DMS53 treated with DMSO at 0.1 percent for 48 hours (cell line): ENCODE measurements around the gene RPRD2.
"Not testable (repeated sequence)": the region's sequence is repeated elsewhere in the genome, so short reads cannot be mapped to it uniquely, and the experiment has no call there.

Experiments used
- DNase-seq: peaks from one replicate; lab custom pipeline; 2025; ENCODE audit not compliant: unreplicated experiment; lab: John Stamatoyannopoulos, UW

Gene RPRD2

DNA sequence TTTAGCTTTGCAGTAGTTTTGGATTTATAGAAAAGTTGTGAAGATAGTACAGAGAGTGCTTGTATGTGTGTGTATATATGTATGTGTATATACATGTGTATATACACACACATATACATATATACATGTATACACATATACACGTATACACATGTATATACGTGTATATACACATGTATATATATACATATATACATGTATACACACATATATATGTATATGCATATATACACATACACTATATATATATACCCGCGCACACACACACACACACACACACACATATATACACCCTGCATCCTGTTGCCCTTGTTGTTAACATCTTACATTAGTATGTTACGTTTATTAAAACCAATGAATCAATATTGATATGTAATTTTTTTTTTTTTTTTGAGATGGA is 24.3 kb downstream of the RPRD2 start:
- no peak for DNase-seq

- DNase-seq = no peak
Measured at GRCh38 chr1:150389650-150390049, 25.7 kb downstream of the RPRD2 start.

GRCh38 chr1:150392627-150393026 is 28.7 kb downstream of the RPRD2 start:
- DNase-seq = no peak

GRCh38 chr1:150395115-150395514 is 31.2 kb downstream of the RPRD2 start:
- DNase-seq = not testable (repeated sequence)

DNA sequence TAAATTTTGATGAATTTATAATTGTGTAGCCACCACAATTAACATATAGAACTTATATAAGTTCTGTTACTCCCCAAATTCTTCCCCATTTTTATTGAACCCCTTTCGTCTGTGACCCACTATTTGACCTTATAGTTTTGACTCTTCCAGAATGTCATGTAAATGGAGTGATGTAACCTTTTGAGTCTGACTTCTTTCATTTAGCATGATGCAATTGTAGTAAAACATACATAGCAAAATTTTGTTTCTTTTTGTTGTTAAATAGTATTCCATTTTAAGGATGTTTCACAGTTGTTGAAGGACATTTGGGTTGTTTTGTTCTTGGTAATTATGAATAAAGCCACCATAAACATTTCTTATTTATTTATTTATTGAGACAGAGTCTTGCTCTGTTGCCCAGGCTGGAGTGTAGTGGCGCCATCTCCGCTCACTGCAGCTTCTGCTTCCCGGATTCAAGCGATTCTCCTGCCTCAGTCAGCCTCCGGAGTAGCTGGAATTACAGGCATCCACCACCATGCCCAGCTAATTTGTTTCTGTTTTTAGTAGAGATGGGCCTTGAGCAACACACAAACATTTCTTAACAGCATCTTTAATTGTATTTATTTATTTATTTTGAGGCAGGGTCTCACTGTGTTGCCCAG is 33.6 kb downstream of the RPRD2 start:
- no peak for DNase-seq

GRCh38 chr1:150404465-150404864 is 40.5 kb downstream of the RPRD2 start:
- DNase-seq = no peak

GRCh38 chr1:150405660-150406059 is 41.7 kb downstream of the RPRD2 start:
- DNase-seq = no peak

- no peak for DNase-seq
Measured at GRCh38 chr1:150406483-150406882, 42.5 kb downstream of the RPRD2 start.

DNA sequence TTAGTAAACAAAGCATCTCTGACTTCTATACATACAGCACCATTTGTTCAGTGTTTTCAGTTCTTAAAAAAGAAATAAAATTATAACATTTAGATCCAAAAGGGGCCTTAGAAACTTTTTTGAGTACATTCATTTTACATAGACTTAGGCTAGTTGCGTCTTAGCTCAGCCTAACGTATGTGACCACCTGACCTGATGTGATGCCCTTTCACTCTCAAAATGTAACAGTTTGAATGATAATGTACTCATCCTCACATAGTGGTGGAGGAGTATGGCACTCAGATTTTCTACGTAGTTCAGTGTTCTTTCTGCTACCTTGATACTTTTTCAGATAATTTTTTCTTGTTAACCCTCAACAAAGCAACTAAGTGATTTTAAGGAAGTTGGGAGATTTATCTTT is 43.4 kb downstream of the RPRD2 start:
- DNase-seq = no peak

GRCh38 chr1:150408800-150409199 is 44.9 kb downstream of the RPRD2 start:
- no peak for DNase-seq

- no peak for DNase-seq
Measured at GRCh38 chr1:150409504-150410362, 45.8 kb downstream of the RPRD2 start.

DNA sequence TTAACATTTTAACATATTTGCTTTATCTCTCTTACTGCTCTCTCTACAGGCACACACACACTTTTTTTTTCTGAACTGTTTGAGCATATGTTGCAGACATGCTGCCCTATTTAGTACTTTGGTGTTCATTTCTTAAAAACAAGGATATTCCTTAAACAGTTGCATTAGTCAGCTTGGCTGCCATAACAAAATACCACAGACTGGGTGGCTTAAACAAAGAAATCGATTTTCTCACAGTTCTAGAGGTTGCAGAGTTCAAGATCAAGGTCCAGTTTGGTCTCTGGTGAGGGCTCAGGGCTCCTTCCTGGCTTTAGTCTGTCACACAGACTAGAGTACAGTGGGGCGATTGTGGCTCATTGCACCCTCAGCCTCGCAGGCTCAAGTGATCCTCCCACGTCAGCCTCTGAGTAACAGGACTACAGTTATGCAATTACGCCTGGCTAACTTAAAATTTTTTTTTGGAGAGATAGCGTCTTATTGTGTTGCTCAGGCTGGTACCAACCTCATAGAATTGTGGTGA is 46.7 kb downstream of the RPRD2 start:
- DNase-seq = no peak

DNA sequence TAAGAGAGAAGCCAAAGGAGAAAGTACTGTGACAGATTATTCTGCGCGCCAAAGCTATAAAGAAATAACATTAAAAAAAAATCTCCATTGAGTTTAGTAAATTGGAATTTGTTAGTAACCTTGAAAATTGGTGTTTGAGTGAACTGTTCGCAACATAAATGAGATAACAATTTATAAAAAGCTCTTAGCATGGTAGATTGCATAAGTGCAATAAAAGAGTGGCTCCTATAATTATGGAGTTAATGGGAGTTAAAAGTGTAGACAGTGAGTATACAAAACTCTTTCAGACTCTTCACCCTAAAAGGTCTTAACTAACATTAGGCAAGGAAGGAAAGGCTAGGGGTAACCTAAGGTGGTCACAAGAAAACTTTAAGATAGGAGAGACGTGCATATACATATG is 50.6 kb downstream of the RPRD2 start:
- DNase-seq = no peak

DNA sequence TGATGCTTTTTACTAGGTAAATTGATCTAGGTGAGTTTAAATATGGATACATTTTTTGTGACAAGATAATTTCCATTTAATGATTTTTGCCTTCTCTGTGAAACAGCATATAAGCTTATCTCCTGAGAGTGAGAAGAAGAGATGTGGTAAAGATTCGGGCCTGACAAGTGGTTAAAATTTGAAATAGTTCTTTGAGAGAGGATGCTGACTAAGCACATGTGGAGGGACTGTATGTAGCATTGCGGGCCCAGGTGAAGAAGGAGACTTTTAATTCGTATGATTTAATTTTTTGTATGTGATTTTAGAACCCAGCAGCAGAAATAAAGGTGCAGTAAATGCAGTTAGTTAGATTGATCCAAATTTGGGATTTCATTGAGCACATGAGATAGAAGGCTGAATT is 51.9 kb downstream of the RPRD2 start:
- no peak for DNase-seq

- DNase-seq = no peak
Measured at GRCh38 chr1:150420560-150421265, 56.8 kb downstream of the RPRD2 start.

DNA sequence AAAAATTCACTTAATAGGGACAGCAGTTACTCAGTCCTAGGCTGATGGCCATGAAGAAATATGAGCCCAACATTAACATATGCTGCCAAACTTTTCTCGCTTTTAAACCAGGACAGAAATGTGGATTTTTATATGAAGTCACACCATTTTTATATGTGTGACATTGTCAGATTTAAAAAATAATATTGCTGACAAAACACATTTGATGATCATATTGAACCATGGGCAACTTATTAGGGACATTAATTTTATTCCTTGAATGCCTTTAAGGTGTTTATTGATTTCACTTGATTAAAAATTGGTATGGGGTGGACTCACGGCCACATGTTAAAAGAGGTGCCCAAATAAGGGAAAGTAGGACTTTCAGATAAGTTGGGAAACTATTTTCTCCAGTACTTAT is 58.6 kb downstream of the RPRD2 start:
- no peak for DNase-seq

GRCh38 chr1:150429805-150430204 is 65.9 kb downstream of the RPRD2 start:
- DNase-seq = peak; percentile 20

DNA sequence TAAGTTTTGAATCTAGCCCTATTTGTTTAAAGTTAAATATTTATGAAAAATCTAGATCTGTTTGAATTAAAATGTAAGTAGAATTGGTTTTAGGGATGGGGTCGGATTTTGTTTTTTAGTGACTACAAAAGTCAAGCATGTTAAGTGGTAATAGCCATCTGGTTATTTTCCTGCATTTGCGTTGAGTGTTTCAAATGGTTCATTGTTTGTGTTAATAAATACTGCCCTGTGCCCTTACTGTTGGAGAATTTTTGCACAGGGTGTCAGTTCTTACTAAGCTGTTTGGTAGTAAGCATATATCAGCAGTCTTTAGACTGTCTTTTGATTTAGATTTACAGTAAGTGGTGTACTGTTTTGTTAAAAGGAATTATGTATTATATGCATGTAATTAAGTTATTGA is 77.2 kb downstream of the RPRD2 start:
- no peak for DNase-seq

- no peak for DNase-seq
Measured at GRCh38 chr1:150444232-150444631, 80.3 kb downstream of the RPRD2 start.

- DNase-seq = no peak
Measured at GRCh38 chr1:150456146-150456647, 92.2 kb downstream of the RPRD2 start.

GRCh38 chr1:150464422-150464826 is 100.5 kb downstream of the RPRD2 start:
- DNase-seq = peak; percentile 44
